Endometrial microvascular endothelial cells (primary cell): Measurements from ENCODE around the gene H2AZ1. TPM values are rescaled to one million over a fixed set of nuclear protein-coding genes. Genes with fewer than 3 reads are reported as not detected.

ENCODE experiments used
- in situ Hi-C: cut with HindIII; loops from 2 replicates; pipeline ENCODE4 v1.10.0; 2017; ENCODE audit warnings: low sequenced_read_pairs, low pct_unique_long_range_greater_than_20kb; ENCODE audit errors: inconsistent ontology term
- total RNA-seq: library from RNA; depleted of rRNA; stranded (reverse); fragments of >200 nt; gene quantifications from one replicate; pipeline ENCODE4 v1.2.3, GENCODE V29; 2015; ENCODE audit errors: inconsistent ontology term

Gene H2AZ1
- total RNA-seq, 1 donor from 2014 or later: 1,043 TPM

DNA sequence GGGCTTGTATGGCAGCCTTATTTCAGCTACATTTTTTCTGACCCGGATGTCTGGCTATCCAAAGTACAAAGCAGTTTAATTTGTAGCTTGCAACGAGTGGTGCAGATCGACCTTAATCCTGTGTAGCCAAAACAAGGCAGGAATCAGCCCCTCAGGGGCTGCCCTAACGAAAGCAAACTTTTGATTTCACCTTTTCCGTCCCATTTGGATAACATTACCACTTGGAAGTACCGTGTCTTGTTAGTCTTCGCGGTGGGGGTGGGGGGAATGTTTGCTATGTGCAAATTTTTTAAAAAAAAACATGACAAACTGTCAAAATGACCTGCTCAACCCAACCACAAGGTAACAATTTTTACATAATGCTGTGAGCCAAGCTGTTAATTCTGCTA is 2.9 kb downstream of the H2AZ1 start:
- in situ Hi-C loops: no loop called here

GRCh38 chr4:99946356-99947189 is 3.5 kb downstream of the H2AZ1 start, which contains the start of gene DNAJB14:
TSS of gene DNAJB14 (minus strand) at chr4:99946618. CDS start at chr4:99946571, 47 bp downstream.
- in situ Hi-C loops: no loop called here

DNA sequence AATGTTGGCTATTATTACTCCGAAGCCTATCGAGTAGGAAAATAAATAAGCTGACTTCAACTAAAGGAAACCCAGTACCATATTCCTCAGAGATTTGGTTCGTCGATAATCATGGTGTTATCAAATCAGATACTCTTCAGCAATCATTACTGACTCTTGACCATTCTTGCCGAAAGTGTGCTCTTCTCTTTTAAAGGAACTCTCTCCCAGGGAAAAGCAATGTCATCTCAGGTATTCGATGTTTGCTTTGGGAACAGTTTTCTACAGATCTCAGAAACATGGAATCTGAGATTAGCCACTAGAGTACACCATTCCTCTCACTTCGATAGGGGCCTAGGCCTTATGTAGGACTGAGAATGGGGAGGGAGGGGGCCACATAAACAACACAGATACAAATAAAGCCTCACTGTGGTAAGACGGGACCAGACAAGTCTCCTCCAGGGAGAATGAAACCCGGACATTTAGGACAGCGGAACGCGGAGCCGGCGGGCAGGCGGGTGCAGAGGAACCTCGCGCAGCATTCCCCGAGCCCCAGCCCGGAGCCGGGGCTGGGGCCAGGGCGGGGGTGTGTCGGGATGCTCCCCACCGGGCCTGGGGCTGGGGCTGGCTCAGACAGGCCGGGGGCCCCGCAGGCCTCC is 4.2 kb downstream of the H2AZ1 start:
- in situ Hi-C loops: no loop called here

DNA sequence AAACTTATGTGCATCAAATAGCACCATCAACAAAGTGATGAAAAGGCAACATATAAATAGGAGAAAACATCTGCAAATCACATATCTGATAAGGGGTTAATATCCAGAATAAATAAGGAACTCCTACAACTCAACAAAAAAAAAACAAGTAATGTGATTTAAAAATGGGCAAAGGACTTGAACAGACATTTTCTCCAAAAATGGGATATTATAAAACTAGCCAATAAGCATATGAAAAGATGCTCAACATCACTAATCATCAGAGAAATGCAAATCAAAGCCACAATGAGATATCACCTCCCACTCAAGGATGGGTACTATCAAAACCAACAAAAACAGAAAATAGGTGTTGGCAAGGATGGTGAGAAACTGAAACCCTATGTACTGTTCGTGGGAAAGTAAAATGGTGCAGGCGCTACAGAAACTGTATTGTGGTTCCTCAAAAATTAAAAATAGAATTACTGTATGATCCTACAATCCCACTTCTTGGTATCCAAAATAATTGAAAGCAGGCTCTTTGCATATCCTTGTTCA is 6.1 kb downstream of the H2AZ1 start:
- in situ Hi-C loops: no loop called here

- in situ Hi-C loops: no loop called here
Observed at GRCh38 chr4:99938243-99938753, 11.8 kb downstream of the H2AZ1 start.

- in situ Hi-C loops: no loop called here
Observed at GRCh38 chr4:99934891-99935290, 15.2 kb downstream of the H2AZ1 start.

DNA sequence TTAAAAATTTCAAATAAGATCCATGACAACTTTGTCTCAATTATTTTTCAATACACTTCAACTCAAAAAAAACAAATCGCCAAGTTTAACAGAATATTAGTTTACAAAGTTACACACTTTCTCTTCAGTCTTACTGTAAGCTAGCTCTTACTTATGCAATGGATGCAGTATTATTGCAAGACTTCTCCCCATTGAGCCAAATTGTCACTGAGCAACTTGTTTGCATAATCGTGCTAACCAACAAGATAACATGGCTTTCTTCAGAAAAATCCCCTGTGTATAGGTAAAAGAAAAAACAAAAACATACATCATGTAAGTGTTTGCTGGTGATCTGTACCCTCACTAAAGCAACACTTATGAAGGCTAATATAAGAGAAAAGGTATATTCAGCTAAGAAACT is 22.5 kb downstream of the H2AZ1 start:
- in situ Hi-C loops: no loop called here

DNA sequence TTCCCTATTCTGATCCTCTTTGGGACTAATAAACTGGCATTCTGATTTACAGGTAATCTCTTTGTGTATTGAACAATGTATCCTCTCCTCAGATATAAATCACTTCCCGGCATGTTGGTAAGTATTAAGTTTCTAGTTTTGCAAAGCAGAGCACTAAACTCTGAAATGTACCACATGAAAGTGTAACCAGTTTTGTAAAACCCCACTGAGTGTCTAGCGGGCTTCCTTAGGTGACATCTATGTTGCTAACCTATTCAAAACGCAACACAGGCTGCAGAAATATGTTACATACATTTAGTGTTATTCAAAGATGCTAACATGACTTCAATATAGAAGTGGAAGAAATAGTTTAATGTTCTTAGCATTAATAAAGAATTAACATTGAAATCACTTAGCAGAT is 28.9 kb downstream of the H2AZ1 start:
- in situ Hi-C loops: no loop called here

DNA sequence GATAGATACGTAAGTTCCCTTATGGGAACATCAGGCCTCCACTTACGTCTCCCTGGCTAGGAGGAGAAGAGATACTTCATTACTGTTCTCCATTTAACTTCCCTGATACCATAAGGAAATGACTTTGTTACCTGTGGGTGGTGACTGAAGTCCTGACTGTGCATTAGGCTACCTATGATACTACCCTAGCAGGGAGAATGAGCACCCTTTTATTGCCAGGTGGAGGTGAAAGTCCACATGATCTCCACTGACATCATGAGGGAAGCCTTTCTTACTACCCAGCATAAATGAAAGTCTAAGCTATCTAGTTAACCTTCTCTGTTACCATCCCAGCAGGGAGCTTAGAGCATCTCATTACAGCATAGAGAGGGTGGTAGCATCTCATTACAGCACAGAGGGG is 31.4 kb downstream of the H2AZ1 start:
- in situ Hi-C loops: no loop called here

GRCh38 chr4:99917575-99917974 is 32.5 kb downstream of the H2AZ1 start:
- in situ Hi-C loops: no loop called here

GRCh38 chr4:99915449-99915848 is 34.6 kb downstream of the H2AZ1 start:
- in situ Hi-C loops: no loop called here

Other genes with a start within 250 kb of the H2AZ1 start
- gene DAPP1, start 133.4 kb downstream of the H2AZ1 start, total RNA-seq: not detected
- 47.8 TPM for gene LAMTOR3, start 55.8 kb downstream of the H2AZ1 start, total RNA-seq
- 19.7 TPM for gene DNAJB14, start 3.7 kb downstream of the H2AZ1 start, total RNA-seq
- gene DDIT4L, start 240.2 kb upstream of the H2AZ1 start, total RNA-seq: 2.0 TPM